Mesenchymal stem cell (in vitro differentiated cells and primary cell): ENCODE data around the gene NEDD9.

Source experiments
- DNase-seq: peaks from one replicate; pipeline ENCODE4 v3.0.0-alpha.2; 2013
- H2AFZ ChIP-seq: one replicate; pipeline ENCODE4 v1.6.1; 2013; ENCODE audit warnings: low read depth, mild to moderate bottlenecking, control low read depth, inconsistent platforms, low read length, moderate library complexity
- H2AK5ac ChIP-seq: 2 replicates; pipeline ENCODE4 v1.6.1; 2013; ENCODE audit warnings: low read length, moderate library complexity, mild to moderate bottlenecking, inconsistent platforms; ENCODE audit not compliant: severe bottlenecking
- H2BK120ac ChIP-seq: one replicate; pipeline ENCODE4 v1.6.1; 2013; ENCODE audit warnings: low read depth, mild to moderate bottlenecking, inconsistent platforms, low read length, moderate library complexity
- H2BK12ac ChIP-seq, 2 experiments: one replicate each; pipeline ENCODE4 v1.6.1; 2013; ENCODE audit warnings: inconsistent platforms in 2 of 2, low read length in 2 of 2, mild to moderate bottlenecking in 2 of 2, moderate library complexity in 2 of 2, control low read depth in 1 of 2
- H2BK15ac ChIP-seq: one replicate; pipeline ENCODE4 v1.6.1; 2013; ENCODE audit warnings: mild to moderate bottlenecking, low read depth, inconsistent platforms; ENCODE audit not compliant: poor library complexity, severe bottlenecking
- H2BK5ac ChIP-seq: 2 replicates; pipeline ENCODE4 v1.6.1; 2013; ENCODE audit warnings: low read depth, mild to moderate bottlenecking, low read length, control low read depth, inconsistent platforms; ENCODE audit not compliant: poor library complexity, severe bottlenecking
- H3K14ac ChIP-seq, 2 experiments: one replicate each; pipeline ENCODE4 v1.6.1; 2013; ENCODE audit warnings: inconsistent platforms in 2 of 2, low read length in 2 of 2, control low read depth in 1 of 2, mild to moderate bottlenecking in 1 of 2, moderate library complexity in 1 of 2
- H3K18ac ChIP-seq, 2 experiments: one replicate each; pipeline ENCODE4 v1.6.1; 2013; ENCODE audit warnings: inconsistent platforms in 2 of 2, low read length in 2 of 2, control low read depth in 1 of 2, low read depth in 1 of 2, mild to moderate bottlenecking in 1 of 2
- H3K23ac ChIP-seq, 2 experiments: one replicate each; pipeline ENCODE4 v1.6.1; 2013; ENCODE audit warnings: inconsistent platforms in 2 of 2, low read length in 2 of 2, mild to moderate bottlenecking in 2 of 2, moderate library complexity in 2 of 2, control low read depth in 1 of 2
- H3K27ac ChIP-seq: 2 replicates; pipeline ENCODE4 v1.5.1; 2013; ENCODE audit warnings: mild to moderate bottlenecking, moderate library complexity, low read length, control low read depth, inconsistent platforms; ENCODE audit not compliant: poor library complexity, severe bottlenecking
- H3K27me3 ChIP-seq, 2 experiments: 2 replicates each; pipeline versions ENCODE4 v1.6.1 to v1.7.0; 2013; ENCODE audit warnings: low read length in 2 of 2, mild to moderate bottlenecking in 2 of 2, moderate library complexity in 2 of 2, control low read depth in 1 of 2, inconsistent platforms in 1 of 2; ENCODE audit not compliant: control insufficient read depth in 1 of 2, insufficient read depth in 1 of 2
- H3K36me3 ChIP-seq, 2 experiments: 2 replicates each; pipeline versions ENCODE4 v1.6.1 to v1.7.0; 2013; ENCODE audit warnings: low read length in 2 of 2, control low read depth in 1 of 2, inconsistent platforms in 1 of 2, low read depth in 1 of 2, mild to moderate bottlenecking in 1 of 2; ENCODE audit not compliant: insufficient read depth in 2 of 2, control insufficient read depth in 1 of 2
- H3K4ac ChIP-seq, 2 experiments: one replicate each; pipeline ENCODE4 v1.6.1; 2013; ENCODE audit warnings: inconsistent platforms in 2 of 2, low read length in 2 of 2, mild to moderate bottlenecking in 2 of 2, moderate library complexity in 2 of 2, control low read depth in 1 of 2, low read depth in 1 of 2
- H3K4me1 ChIP-seq: 2 replicates; pipeline ENCODE4 v1.6.1; 2013; ENCODE audit warnings: low read depth, low read length, control low read depth; ENCODE audit not compliant: control insufficient read depth, insufficient read depth
- H3K4me2 ChIP-seq: 2 replicates; pipeline ENCODE4 v1.6.1; 2013; ENCODE audit warnings: low read length, mild to moderate bottlenecking, inconsistent platforms; ENCODE audit not compliant: poor library complexity, severe bottlenecking
- H3K4me3 ChIP-seq, 2 experiments: 2 replicates each; pipeline versions ENCODE4 v1.5.1 to v1.7.0; 2013; ENCODE audit warnings: low read length in 2 of 2, mild to moderate bottlenecking in 2 of 2, control low read depth in 1 of 2, low read depth in 1 of 2; ENCODE audit not compliant: insufficient read depth in 1 of 2
- H3K79me1 ChIP-seq: replicated peaks from 2 replicates; pipeline ENCODE4 v1.6.1; 2013; ENCODE audit warnings: mild to moderate bottlenecking, control low read depth, low read length, inconsistent platforms; ENCODE audit not compliant: poor library complexity, severe bottlenecking
- H3K9ac ChIP-seq: 2 replicates; pipeline ENCODE4 v1.7.0; 2013; ENCODE audit warnings: mild to moderate bottlenecking, low read length, moderate library complexity
- H3K9me3 ChIP-seq: 2 replicates; pipeline ENCODE4 v1.7.0; 2013; ENCODE audit warnings: mild to moderate bottlenecking, low read length; ENCODE audit not compliant: control insufficient read depth
- H4K8ac ChIP-seq: one replicate; pipeline ENCODE4 v1.6.1; 2013; ENCODE audit warnings: inconsistent platforms, mild to moderate bottlenecking, low read length, moderate library complexity
- H4K91ac ChIP-seq: one replicate; pipeline ENCODE4 v1.6.1; 2013; ENCODE audit warnings: mild to moderate bottlenecking, low read length, inconsistent platforms
- WGBS: methylation state at CpG from one replicate; pipeline ENCODE4 v1.1.7; 2013; ENCODE audit warnings: mixed read lengths; 5-methylcytosine and 5-hydroxymethylcytosine counted together

The NEDD9 gene

DNA sequence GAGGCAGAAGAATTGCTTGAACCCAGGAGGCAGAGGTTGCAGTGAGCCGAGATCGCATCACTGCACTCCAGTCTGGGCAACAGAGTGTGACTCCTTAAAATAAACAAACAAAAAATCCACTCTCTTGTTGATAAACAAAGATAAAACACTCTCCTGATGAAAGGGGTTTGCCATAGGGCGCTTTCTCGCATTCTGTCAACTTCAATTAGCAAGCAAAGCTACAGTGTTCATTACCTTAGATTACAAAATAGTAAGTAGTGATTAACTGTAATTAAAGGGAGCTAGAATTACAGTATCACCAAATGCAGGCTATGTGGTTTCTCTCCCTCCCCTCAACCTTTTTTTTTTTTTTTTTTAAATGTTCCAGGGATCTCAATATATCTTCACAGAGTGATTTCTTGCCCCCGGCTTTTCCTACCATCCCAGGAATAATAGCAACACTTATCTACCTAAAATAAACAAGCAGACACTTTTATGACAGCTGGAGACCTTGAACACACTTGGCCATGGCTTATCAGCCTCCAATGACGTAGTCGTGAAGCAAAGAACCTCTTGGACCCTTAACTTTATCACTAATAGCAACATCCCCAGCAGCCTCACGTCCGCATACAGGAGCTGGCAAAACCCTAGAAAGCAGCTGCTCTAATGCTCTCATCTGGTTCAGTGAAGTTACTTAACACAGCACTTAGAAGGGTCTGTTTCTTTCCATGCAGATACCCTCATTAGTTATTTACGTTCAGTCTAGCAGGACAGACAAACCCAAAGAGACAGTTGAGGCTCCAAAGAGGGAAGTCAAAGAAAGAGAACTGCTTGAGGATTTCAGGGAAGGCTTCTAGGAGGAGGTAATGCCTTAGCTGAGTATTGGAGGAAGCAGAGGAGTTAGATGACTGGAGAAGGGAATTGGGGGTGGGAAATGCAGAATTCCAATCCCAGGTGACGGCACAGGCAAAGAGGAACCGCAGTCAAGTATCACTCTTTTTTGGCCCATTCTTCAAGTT is 37.9 kb upstream of the NEDD9 start:
- no peaks in the 10 kb centered on the region for H3K27me3 ChIP-seq

DNA sequence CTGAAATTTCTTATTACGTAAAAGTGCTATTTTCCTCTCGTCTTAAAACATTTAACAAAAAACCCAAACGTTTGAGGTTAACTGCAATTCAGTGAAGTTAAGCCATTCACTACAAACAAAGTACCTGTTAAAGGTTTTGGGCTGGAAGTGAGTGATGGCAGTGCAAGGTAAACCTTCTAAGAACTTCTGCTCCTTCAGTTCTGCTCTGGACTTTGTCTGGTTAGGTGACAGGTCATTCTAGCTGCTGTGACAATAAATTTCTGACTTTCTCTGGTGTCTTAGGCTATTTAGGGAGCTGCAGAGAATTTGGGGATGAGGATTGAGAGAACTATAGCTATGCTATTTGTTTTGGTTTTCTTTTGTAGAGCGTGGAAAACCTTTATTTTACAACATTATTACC is 36.5 kb upstream of the NEDD9 start:
- Histone ChIP-seq H3K27me3 (no peaks in the 10 kb centered on the region), H2BK5ac (no peak overlapping the region), H2BK120ac (no peak overlapping the region), H3K4ac (no peak overlapping the region), H3K4me2 (no peak overlapping the region), H3K9ac (no peak overlapping the region), H3K9me3 (no peaks in the 10 kb centered on the region), H3K14ac (no peak overlapping the region), H3K23ac (no peak overlapping the region), H3K4me1 (peaks cover 9% of the 10 kb centered on the region), H2BK15ac (no peak overlapping the region), H2AFZ (no peak overlapping the region), H2BK12ac (no peak overlapping the region), H3K27ac (no peak overlapping the region), H2AK5ac (no peak overlapping the region), H3K79me1 (no peaks in the 10 kb centered on the region), H3K4me3 (no peak overlapping the region), H3K18ac (no peak overlapping the region), H4K8ac (no peak overlapping the region), H3K36me3 (no peaks in the 10 kb centered on the region), H4K91ac (no peak overlapping the region)
- no peak for DNase-seq
- 60% methylated on average over 1 of the region's 4 CpGs for WGBS

More for the DNA sequence above, 37.9 kb upstream of the NEDD9 start:
- DNase-seq, result peak; percentile 58
- Histone ChIP-seq H3K18ac (peak overlapping the region; percentile 37 to 72), H2BK15ac (no peak overlapping the region), H3K36me3 (no peaks in the 10 kb centered on the region), H3K23ac (no peak overlapping the region), H2AFZ (no peak overlapping the region), H3K14ac (no peak overlapping the region), H3K4me3 (no peak overlapping the region), H3K4me2 (no peak overlapping the region), H3K4me1 (peaks cover 7% of the 10 kb centered on the region), H4K8ac (peak overlapping the region; percentile 22), H3K79me1 (no peaks in the 10 kb centered on the region), H3K4ac (no peak overlapping the region), H2AK5ac (peak overlapping the region; percentile 27), H3K9me3 (no peaks in the 10 kb centered on the region), H4K91ac (no peak overlapping the region), H2BK120ac (peak overlapping the region; percentile 39), H2BK12ac (peak overlapping the region in 1 of 2 experiments; percentile 31), H3K27ac (no peak overlapping the region), H2BK5ac (no peak overlapping the region), H3K9ac (no peak overlapping the region)
- 18% methylated on average over 10 of the region's 12 CpGs for WGBS

DNA sequence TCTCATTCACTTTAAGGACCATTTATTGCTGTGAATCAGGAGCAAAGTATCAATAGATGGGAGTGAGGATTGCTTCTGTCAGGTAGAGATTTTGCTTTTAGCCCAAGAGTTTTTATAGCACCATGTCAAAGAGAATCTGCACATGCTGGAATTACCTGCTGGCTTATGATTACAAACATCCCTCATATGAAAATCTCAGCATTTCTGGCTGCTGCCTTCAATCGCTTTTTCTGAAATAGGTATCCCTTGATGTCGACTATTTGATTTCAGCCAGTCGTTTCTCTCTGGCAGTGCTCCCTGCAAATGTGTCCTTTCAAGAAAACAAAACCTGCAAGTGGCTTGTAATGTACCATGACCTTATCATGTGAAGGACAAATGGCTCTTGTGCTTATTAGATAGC is 34.5 kb upstream of the NEDD9 start:
- no peaks in the 10 kb centered on the region for H3K27me3 ChIP-seq
- H3K36me3 ChIP-seq, result no peaks in the 10 kb centered on the region
- H4K91ac ChIP-seq, result no peak overlapping the region
- no peak overlapping the region for H3K4me3 ChIP-seq
- H3K4ac ChIP-seq, result no peak overlapping the region
- no peak overlapping the region for H3K18ac ChIP-seq
- H3K9ac ChIP-seq, result no peak overlapping the region
- H3K9me3 ChIP-seq, result no peaks in the 10 kb centered on the region
- no peak for DNase-seq
- H3K23ac ChIP-seq, result no peak overlapping the region
- H2AK5ac ChIP-seq, result no peak overlapping the region
- H2BK15ac ChIP-seq, result no peak overlapping the region
- no peak overlapping the region for H2AFZ ChIP-seq
- no peaks in the 10 kb centered on the region for H3K79me1 ChIP-seq
- H3K4me1 ChIP-seq, result peaks cover 6% of the 10 kb centered on the region
- no peak overlapping the region for H2BK12ac ChIP-seq
- no peak overlapping the region for H2BK120ac ChIP-seq
- no peak overlapping the region for H2BK5ac ChIP-seq
- 90% methylated on average over 3 of the region's 3 CpGs for WGBS
- no peak overlapping the region for H3K27ac ChIP-seq
- H3K4me2 ChIP-seq, result no peak overlapping the region
- peak overlapping the region; percentile 9 for H4K8ac ChIP-seq
- H3K14ac ChIP-seq, result no peak overlapping the region

DNA sequence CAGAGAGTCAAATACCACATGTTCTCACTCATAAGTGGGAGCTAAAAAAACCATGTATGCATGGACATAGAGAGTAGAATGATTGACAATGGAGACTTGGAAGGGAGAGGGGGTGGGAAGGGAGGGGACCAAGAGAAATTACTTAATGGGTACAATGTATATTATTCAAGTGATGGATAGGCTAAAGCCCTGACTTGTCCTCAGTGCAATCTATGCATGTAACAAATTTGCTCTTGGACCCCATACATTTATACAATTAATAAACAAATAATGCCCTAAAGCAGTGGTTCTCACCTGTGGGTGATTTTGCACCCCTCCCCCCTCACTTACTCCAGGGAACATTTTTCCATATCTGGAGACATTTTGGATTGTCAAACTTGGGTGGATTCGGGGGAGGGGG is 33.5 kb upstream of the NEDD9 start:
- no peak overlapping the region for H3K14ac ChIP-seq
- H4K91ac ChIP-seq, result no peak overlapping the region
- H2AK5ac ChIP-seq, result no peak overlapping the region
- H2BK12ac ChIP-seq, result no peak overlapping the region
- no peaks in the 10 kb centered on the region for H3K27me3 ChIP-seq
- no peaks in the 10 kb centered on the region for H3K9me3 ChIP-seq
- no peak for DNase-seq
- no peak overlapping the region for H2BK15ac ChIP-seq
- no peak overlapping the region for H4K8ac ChIP-seq
- H3K18ac ChIP-seq, result no peak overlapping the region
- no peak overlapping the region for H2BK5ac ChIP-seq
- no peaks in the 10 kb centered on the region for H3K79me1 ChIP-seq
- no peak overlapping the region for H3K4ac ChIP-seq
- no peak overlapping the region for H3K4me2 ChIP-seq
- H3K4me1 ChIP-seq, result peaks cover 6% of the 10 kb centered on the region
- H3K4me3 ChIP-seq, result no peak overlapping the region
- H2BK120ac ChIP-seq, result no peak overlapping the region
- H3K9ac ChIP-seq, result no peak overlapping the region
- H3K36me3 ChIP-seq, result no peaks in the 10 kb centered on the region
- no peak overlapping the region for H3K23ac ChIP-seq
- WGBS, result no CpG with 5 or more reads among the region's 1 CpG
- H2AFZ ChIP-seq, result no peak overlapping the region
- H3K27ac ChIP-seq, result no peak overlapping the region
